PC-3 (cell line): Measurements from ENCODE around the gene DENND2D. TPM values are rescaled to one million over a fixed set of nuclear protein-coding genes. Genes with fewer than 3 reads are reported as not detected.
"Not testable (repeated sequence)": the region's sequence is repeated elsewhere in the genome, so short reads cannot be mapped to it uniquely, and the experiment has no call there.

Source experiments
- ATAC-seq: fragments of 200-7000 bp; cut with Tn5 transposase; 2 replicates; pipeline ENCODE4 v1.9.1; 2020; ENCODE audit warnings: mild to moderate bottlenecking, moderate library complexity
- BruUV-seq: library from RNA; stranded (reverse); fragments of 400-500 nt; replicated peaks from 2 replicates; lab custom pipeline; 2021; lab: Mats Ljungman, UMichigan
- CTCF ChIA-PET: fragments of 300-600 bp; sonication (Branson Sonifier 250); formaldehyde crosslinking; loops from one replicate; lab custom pipeline; 2022; ENCODE audit warnings: antibody characterized with exemption; lab: Charles Lee
- POLR2A ChIA-PET: fragments of 300-600 bp; sonication (Branson Sonifier 250); formaldehyde crosslinking; loops from one replicate; lab custom pipeline; 2022; ENCODE audit warnings: antibody characterized with exemption; ENCODE audit not compliant: unreplicated experiment; lab: Charles Lee
- DNase-seq: peaks from one replicate; pipeline ENCODE4 v3.0.0-alpha.2; 2015
- H2AFZ ChIP-seq: fragments of 300-600 bp; sonication (generic); 2 replicates; pipeline ENCODE4 v1.6.0; 2016; ENCODE audit warnings: antibody characterized with exemption, low read length
- H3F3A ChIP-seq: fragments of 300-600 bp; sonication (generic); one replicate; pipeline ENCODE4 v1.6.0; 2017; ENCODE audit warnings: antibody characterized with exemption, low read length, control low read depth, mild to moderate bottlenecking; ENCODE audit not compliant: unreplicated experiment
- H3K27ac ChIP-seq: fragments of 300-600 bp; sonication (generic); 2 replicates; pipeline ENCODE4 v1.5.1; 2016; ENCODE audit warnings: mild to moderate bottlenecking, low read length
- H3K27me3 ChIP-seq: fragments of 300-600 bp; sonication (generic); 2 replicates; pipeline ENCODE4 v1.6.1; 2016; ENCODE audit warnings: low read length, mixed read lengths
- H3K36me3 ChIP-seq: fragments of 300-600 bp; sonication (generic); 2 replicates; pipeline ENCODE4 v1.6.1; 2016; ENCODE audit warnings: low read depth, mixed run types, low read length, mixed read lengths
- H3K4me1 ChIP-seq: fragments of 300-600 bp; sonication (generic); 2 replicates; pipeline ENCODE4 v1.5.1; 2016; ENCODE audit warnings: low read length; ENCODE audit not compliant: insufficient read depth
- H3K4me2 ChIP-seq: fragments of 300-600 bp; sonication (generic); 2 replicates; pipeline ENCODE4 v1.6.0; 2016; ENCODE audit warnings: low read length
- H3K4me3 ChIP-seq: fragments of 300-600 bp; sonication (generic); 2 replicates; pipeline ENCODE4 v1.5.1; 2016; ENCODE audit warnings: mild to moderate bottlenecking, low read length, mixed read lengths
- H3K79me2 ChIP-seq: fragments of 300-600 bp; sonication (generic); 2 replicates; pipeline ENCODE4 v1.6.1; 2017; ENCODE audit warnings: low read length, mixed read lengths
- H3K9ac ChIP-seq: fragments of 300-600 bp; sonication (generic); 2 replicates; pipeline ENCODE4 v1.6.0; 2016; ENCODE audit warnings: mild to moderate bottlenecking, low read length
- H3K9me2 ChIP-seq: fragments of 300-600 bp; sonication (generic); replicated peaks from 2 replicates; pipeline ENCODE4 v1.6.1; 2016; ENCODE audit warnings: mixed run types, low read length, mixed read lengths
- H3K9me3 ChIP-seq: fragments of 300-600 bp; sonication (generic); 2 replicates; pipeline ENCODE4 v1.6.1; 2016; ENCODE audit warnings: low read length, mixed read lengths
- H4K20me1 ChIP-seq: fragments of 300-600 bp; sonication (generic); 2 replicates; pipeline ENCODE4 v1.6.1; 2016; ENCODE audit warnings: low read length, mixed read lengths
- CTCF ChIP-seq: fragments of 300-600 bp; sonication (generic); conservative IDR thresholded peaks from 2 replicates; pipeline ENCODE4 v1.5.1; 2017; ENCODE audit warnings: antibody characterized with exemption, low read depth, mild to moderate bottlenecking, low read length
- EZH2 ChIP-seq: fragments of 300-600 bp; sonication (generic); IDR thresholded peaks from one replicate; pipeline ENCODE4 v1.6.1; 2017; ENCODE audit warnings: antibody characterized with exemption, mild to moderate bottlenecking, low read length; ENCODE audit not compliant: unreplicated experiment
- EZH2phosphoT487 ChIP-seq: fragments of 300-600 bp; sonication (generic); IDR thresholded peaks from 2 replicates; pipeline ENCODE4 v1.6.1; 2018; ENCODE audit warnings: mild to moderate bottlenecking, antibody characterized with exemption, low read length, borderline replicate concordance
- intact Hi-C: fragments of 100-400 bp; cut with micrococcal nuclease; formaldehyde crosslinking; loops from 2 replicates; pipeline ENCODE4 v1.9.0; 2023
- total RNA-seq: library from RNA; depleted of rRNA; stranded (reverse); fragments of >200 nt; gene quantifications from 2 replicates; pipeline ENCODE4 v1.2.3, GENCODE V29; 2014

The DENND2D gene
- total RNA-seq, 1 experiment from 2014 or later, result 4.0 TPM

- no TSS peak for BruUV-seq
- H3K79me2 ChIP-seq, result no peaks in the 10 kb centered on the region
- peaks cover 9% of the 10 kb centered on the region for H3K4me1 ChIP-seq
- H3K27me3 ChIP-seq, result no peaks in the 10 kb centered on the region
- H3K9me2 ChIP-seq, result no peaks in the 10 kb centered on the region
- H3F3A ChIP-seq, result no peaks in the 10 kb centered on the region
- CTCF ChIA-PET, result no interaction called here
- TF ChIP-seq EZH2phosphoT487, result no peak
- no peak for TF ChIP-seq EZH2
- no peak for TF ChIP-seq CTCF
- H3K36me3 ChIP-seq, result no peaks in the 10 kb centered on the region
- POLR2A ChIA-PET, result no interaction called here
- no peak overlapping the region for H3K4me2 ChIP-seq
- H3K4me3 ChIP-seq, result no peak overlapping the region
- no peaks in the 10 kb centered on the region for H3K9me3 ChIP-seq
- DNase-seq (no peak), ATAC-seq (no peak)
- H4K20me1 ChIP-seq, result no peaks in the 10 kb centered on the region
- H2AFZ ChIP-seq, result no peak overlapping the region
- H3K27ac ChIP-seq, result no peak overlapping the region
- intact Hi-C loops, result no loop called here
- no peak overlapping the region for H3K9ac ChIP-seq
These were observed 16.9 kb upstream of the DENND2D start for GRCh38 chr1:111217183-111217910.

GRCh38 chr1:111216751-111217150, 16.3 kb upstream of the DENND2D start:
- H3K9me3 ChIP-seq, result no peaks in the 10 kb centered on the region
- H3F3A ChIP-seq, result no peaks in the 10 kb centered on the region
- H3K9me2 ChIP-seq, result no peaks in the 10 kb centered on the region
- CTCF ChIA-PET, result no interaction called here
- POLR2A ChIA-PET, result no interaction called here
- H2AFZ ChIP-seq, result no peak overlapping the region
- no peak overlapping the region for H3K4me2 ChIP-seq
- DNase-seq, result no peak
- ATAC-seq, result no peak
- no peaks in the 10 kb centered on the region for H3K79me2 ChIP-seq
- no peaks in the 10 kb centered on the region for H3K27me3 ChIP-seq
- TF ChIP-seq EZH2phosphoT487 (no peak), EZH2 (no peak), CTCF (no peak)
- no peaks in the 10 kb centered on the region for H4K20me1 ChIP-seq
- no peak overlapping the region for H3K27ac ChIP-seq
- intact Hi-C loops, result no loop called here
- no TSS peak for BruUV-seq
- H3K9ac ChIP-seq, result no peak overlapping the region
- peaks cover 4% of the 10 kb centered on the region for H3K4me1 ChIP-seq
- H3K36me3 ChIP-seq, result no peaks in the 10 kb centered on the region
- H3K4me3 ChIP-seq, result no peak overlapping the region

GRCh38 chr1:111215285-111215684, 14.8 kb upstream of the DENND2D start:
- CTCF ChIA-PET, result interaction anchor here (0.6 kb wide), 1 partner anchor 1231 kb away, joined by 3 read pairs; no protein-coding TSS in a partner anchor
- BruUV-seq, POLR2A ChIA-PET: not testable (repeated sequence)

More at GRCh38 chr1:111215285-111215684, 14.8 kb upstream of the DENND2D start:
- DNase-seq, H3K9ac ChIP-seq, ATAC-seq, H3K4me1 ChIP-seq, H3K36me3 ChIP-seq, H3K4me3 ChIP-seq, H2AFZ ChIP-seq, H3K9me3 ChIP-seq, H3K27me3 ChIP-seq, intact Hi-C loops, H3K79me2 ChIP-seq, H3F3A ChIP-seq, H4K20me1 ChIP-seq, H3K9me2 ChIP-seq, H3K27ac ChIP-seq, H3K4me2 ChIP-seq: not testable (repeated sequence)
